Type B pancreatic cell (in vitro differentiated cells): ENCODE measurements around the gene MAGEL2. TPM values are rescaled to one million over a fixed set of nuclear protein-coding genes. Genes with fewer than 3 reads are reported as not detected.

ENCODE experiments used
- DNase-seq: peaks from one replicate; pipeline ENCODE4 v3.0.0; 2021; ENCODE audit warnings: mixed read lengths; ENCODE audit not compliant: unreplicated experiment; ENCODE audit errors: extremely low spot score
- H3K27ac Mint-ChIP-seq: 2 replicates; pipeline ENCODE4 v1.8.0; 2021; ENCODE audit warnings: mild to moderate bottlenecking, mixed read lengths
- H3K27me3 Mint-ChIP-seq: 2 replicates; pipeline ENCODE4 v1.8.0; 2021; ENCODE audit warnings: mixed read lengths
- H3K36me3 Mint-ChIP-seq: 2 replicates; pipeline ENCODE4 v1.8.0; 2021; ENCODE audit warnings: mixed read lengths
- H3K4me1 Mint-ChIP-seq: one replicate; pipeline ENCODE4 v1.8.0; 2021; ENCODE audit warnings: mixed read lengths; ENCODE audit not compliant: unreplicated experiment
- H3K4me3 Mint-ChIP-seq: 2 replicates; pipeline ENCODE4 v1.8.0; 2021; ENCODE audit warnings: mild to moderate bottlenecking, mixed read lengths
- H3K9me3 Mint-ChIP-seq: 2 replicates; pipeline ENCODE4 v1.8.0; 2021; ENCODE audit warnings: mixed read lengths
- total RNA-seq: library from RNA; stranded (reverse); gene quantifications from 2 replicates; pipeline ENCODE4 v1.2.1, GENCODE V29; 2021; ENCODE audit warnings: low replicate concordance
- TF ChIP-seq, protein P1 (sequence below): fragments of 200-600 bp; sonication (generic); conservative IDR thresholded peaks from 2 replicates; pipeline ENCODE4 v1.5.0; 2021; ENCODE audit warnings: antibody characterized with exemption, mild to moderate bottlenecking

The MAGEL2 gene
- total RNA-seq, 1 donor from 2014 or later = 8.2 TPM

GRCh38 chr15:23594252-23594770 lies 53.4 kb downstream of the MAGEL2 start:
- DNase-seq = no peak
- Mint-ChIP-seq H3K27me3 (no peaks in the 10 kb centered on the region), H3K9me3 (no peaks in the 10 kb centered on the region), H3K4me1 (no peaks in the 10 kb centered on the region), H3K27ac (no peak overlapping the region), H3K36me3 (no peaks in the 10 kb centered on the region), H3K4me3 (no peak overlapping the region)
- TF ChIP-seq, protein P1, sequence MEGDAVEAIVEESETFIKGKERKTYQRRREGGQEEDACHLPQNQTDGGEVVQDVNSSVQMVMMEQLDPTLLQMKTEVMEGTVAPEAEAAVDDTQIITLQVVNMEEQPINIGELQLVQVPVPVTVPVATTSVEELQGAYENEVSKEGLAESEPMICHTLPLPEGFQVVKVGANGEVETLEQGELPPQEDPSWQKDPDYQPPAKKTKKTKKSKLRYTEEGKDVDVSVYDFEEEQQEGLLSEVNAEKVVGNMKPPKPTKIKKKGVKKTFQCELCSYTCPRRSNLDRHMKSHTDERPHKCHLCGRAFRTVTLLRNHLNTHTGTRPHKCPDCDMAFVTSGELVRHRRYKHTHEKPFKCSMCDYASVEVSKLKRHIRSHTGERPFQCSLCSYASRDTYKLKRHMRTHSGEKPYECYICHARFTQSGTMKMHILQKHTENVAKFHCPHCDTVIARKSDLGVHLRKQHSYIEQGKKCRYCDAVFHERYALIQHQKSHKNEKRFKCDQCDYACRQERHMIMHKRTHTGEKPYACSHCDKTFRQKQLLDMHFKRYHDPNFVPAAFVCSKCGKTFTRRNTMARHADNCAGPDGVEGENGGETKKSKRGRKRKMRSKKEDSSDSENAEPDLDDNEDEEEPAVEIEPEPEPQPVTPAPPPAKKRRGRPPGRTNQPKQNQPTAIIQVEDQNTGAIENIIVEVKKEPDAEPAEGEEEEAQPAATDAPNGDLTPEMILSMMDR = no peak

Other genes starting within 250 kb of the MAGEL2 start
- not detected in 2 replicates for gene GOLGA6L2, start 200.6 kb downstream of the MAGEL2 start, total RNA-seq
- gene MKRN3, start 82.2 kb downstream of the MAGEL2 start, total RNA-seq = 0.34 TPM in 1 of 2 replicates, not detected in the other
- 38.4 and 72.7 TPM in 2 replicates for gene NDN, start 39.4 kb upstream of the MAGEL2 start, total RNA-seq